Esophagus (tissue), 2 donors: ENCODE data around the gene LEKR1. TPM values are rescaled to one million over a fixed set of nuclear protein-coding genes. Genes with fewer than 3 reads are reported as not detected.

Experiments
- H3K27ac ChIP-seq, 2 donors: one replicate each; pipeline ENCODE4 v1.5.1; 2013; ENCODE audit warnings: low read depth in 2 of 2, mild to moderate bottlenecking in 2 of 2, inconsistent platforms in 1 of 2, low read length in 1 of 2, moderate library complexity in 1 of 2
- H3K27me3 ChIP-seq, 2 donors: one replicate each; pipeline ENCODE4 v1.6.1; 2013; ENCODE audit warnings: low read length in 2 of 2, control low read depth in 1 of 2, mild to moderate bottlenecking in 1 of 2; ENCODE audit not compliant: insufficient read depth in 2 of 2, control insufficient read depth in 1 of 2
- H3K36me3 ChIP-seq, 2 donors: one replicate each; pipeline ENCODE4 v1.6.1; 2013; ENCODE audit warnings: low read length in 1 of 2; ENCODE audit not compliant: control insufficient read depth in 2 of 2, insufficient read depth in 2 of 2
- H3K4me1 ChIP-seq, 2 donors: one replicate each; pipeline ENCODE4 v1.6.1; 2013; ENCODE audit warnings: low read length in 1 of 2; ENCODE audit not compliant: control insufficient read depth in 2 of 2, insufficient read depth in 2 of 2
- H3K4me3 ChIP-seq, 2 donors: one replicate each; pipeline ENCODE4 v1.5.1; 2013; ENCODE audit warnings: low read length in 2 of 2, mild to moderate bottlenecking in 2 of 2, low read depth in 1 of 2, moderate library complexity in 1 of 2
- H3K9me3 ChIP-seq, 2 donors: one replicate each; pipeline ENCODE4 v1.6.1; 2013; ENCODE audit warnings: mild to moderate bottlenecking in 2 of 2, low read depth in 1 of 2, low read length in 1 of 2, moderate library complexity in 1 of 2; ENCODE audit not compliant: control insufficient read depth in 2 of 2, insufficient read depth in 1 of 2
- WGBS, 2 donors: extraction: QIAGEN DNeasy Blood & Tissue Kit; methylation state at CpG; one replicate each; pipeline ENCODE4 v1.1.7; 2013; 5-methylcytosine and 5-hydroxymethylcytosine counted together
- polyA plus RNA-seq, 2 donors: library from polyadenylated mRNA; stranded (reverse); fragments of 200-250 nt; gene quantifications; one replicate each; pipeline ENCODE4 v1.2.3, GENCODE V29; 2013
- donor health status: healthy with polysubstance abuse.
- donor health status: Bipolar disorder and iron deficiency.

The LEKR1 gene
- polyA plus RNA-seq, 2 donors: 0.21 to 0.33 TPM

GRCh38 chr3:157056035-157056434 lies 229.9 kb downstream of the LEKR1 start:
- Histone ChIP-seq H3K4me1 (no peaks in the 10 kb centered on the region), H3K27me3 (no peaks in the 10 kb centered on the region), H3K27ac (no peak overlapping the region), H3K4me3 (no peak overlapping the region), H3K36me3 (no peaks in the 10 kb centered on the region), H3K9me3 (no peaks in the 10 kb centered on the region)
- WGBS, 2 donors: 92 to 96% methylated on average over 1 of the region's 1 CpG

- H3K27me3 ChIP-seq: no peaks in the 10 kb centered on the region
- H3K4me1 ChIP-seq: no peaks in the 10 kb centered on the region
- no peak overlapping the region for H3K27ac ChIP-seq
- WGBS, 2 donors: 58 to 61% methylated on average over 2 of the region's 2 CpGs
- no peak overlapping the region for H3K4me3 ChIP-seq
- no peaks in the 10 kb centered on the region for H3K9me3 ChIP-seq
- no peaks in the 10 kb centered on the region for H3K36me3 ChIP-seq
Measured at GRCh38 chr3:157058392-157059071, 232.4 kb downstream of the LEKR1 start.

DNA sequence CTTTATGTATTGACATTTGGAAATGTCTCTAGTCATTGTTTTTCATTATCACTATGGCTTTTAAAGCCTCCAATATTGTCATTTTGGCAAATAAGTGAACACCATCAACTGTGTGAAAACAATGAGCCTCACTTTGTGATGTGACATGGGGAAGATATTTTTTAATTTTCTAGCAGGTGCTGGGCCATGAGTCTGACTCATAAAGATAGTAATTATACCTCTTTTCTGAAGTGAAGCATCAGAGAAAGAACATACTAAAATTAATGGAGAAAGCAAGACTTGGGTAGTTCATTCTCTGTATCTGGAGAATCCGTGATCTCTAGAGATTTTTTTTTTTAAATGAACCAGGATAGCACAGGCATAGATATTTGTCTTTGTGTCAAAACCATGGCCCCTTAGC lies 233.0 kb downstream of the LEKR1 start:
- no peak overlapping the region for H3K27ac ChIP-seq
- H3K27me3 ChIP-seq: no peaks in the 10 kb centered on the region
- no peaks in the 10 kb centered on the region for H3K9me3 ChIP-seq
- H3K4me3 ChIP-seq: no peak overlapping the region
- no peaks in the 10 kb centered on the region for H3K36me3 ChIP-seq
- 74 to 83% methylated on average over 1 of the region's 1 CpG for WGBS, 2 donors
- H3K4me1 ChIP-seq: no peaks in the 10 kb centered on the region

- Histone ChIP-seq H3K36me3 (no peaks in the 10 kb centered on the region), H3K4me1 (no peaks in the 10 kb centered on the region), H3K9me3 (no peaks in the 10 kb centered on the region), H3K27ac (no peak overlapping the region), H3K4me3 (no peak overlapping the region), H3K27me3 (no peaks in the 10 kb centered on the region)
Measured at GRCh38 chr3:157059661-157060060, 233.5 kb downstream of the LEKR1 start.

DNA sequence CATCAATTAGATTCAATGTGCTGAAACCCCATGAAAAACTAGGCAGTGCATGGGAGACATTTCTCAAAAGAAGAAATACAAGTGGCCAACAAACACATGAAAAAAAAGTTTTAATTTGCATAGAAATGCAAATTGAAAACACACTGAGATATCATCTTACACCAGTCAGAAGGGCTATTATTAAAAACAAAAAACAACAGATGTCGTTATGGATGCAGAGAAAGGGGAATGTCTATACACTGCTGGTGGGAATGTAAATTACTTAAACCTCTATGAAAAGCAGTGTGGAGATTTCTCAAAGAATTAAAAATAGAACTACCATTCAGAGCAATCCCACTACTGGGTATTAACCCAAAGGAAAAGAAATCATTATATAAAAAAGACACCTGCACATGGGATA lies 235.1 kb downstream of the LEKR1 start:
- no peak overlapping the region for H3K4me3 ChIP-seq
- no peak overlapping the region for H3K27ac ChIP-seq
- no peaks in the 10 kb centered on the region for H3K9me3 ChIP-seq
- 89% methylated on average over 1 of the region's 1 CpG for WGBS, 2 donors
- H3K4me1 ChIP-seq: no peaks in the 10 kb centered on the region
- no peaks in the 10 kb centered on the region for H3K36me3 ChIP-seq
- H3K27me3 ChIP-seq: no peaks in the 10 kb centered on the region

DNA sequence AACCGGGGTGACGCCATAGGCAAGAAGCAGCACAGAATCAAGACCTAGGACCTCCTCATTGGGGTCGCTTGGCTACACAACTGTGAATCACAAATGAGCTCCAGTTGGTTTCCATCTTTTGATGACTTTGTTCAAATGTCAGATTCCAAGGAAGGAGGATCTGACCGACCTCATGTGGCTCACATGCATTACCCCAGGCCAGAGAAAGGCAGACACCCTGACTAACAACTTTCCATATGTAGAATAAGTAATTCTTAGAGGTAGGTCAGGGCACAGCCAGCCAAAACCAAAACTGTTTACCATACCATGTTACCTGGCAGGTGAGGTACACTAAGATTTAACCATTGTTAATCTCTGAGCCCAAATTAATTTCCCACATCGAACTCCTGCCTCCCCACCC lies 237.3 kb downstream of the LEKR1 start:
- Histone ChIP-seq H3K4me3 (no peak overlapping the region), H3K27me3 (no peaks in the 10 kb centered on the region), H3K9me3 (no peaks in the 10 kb centered on the region), H3K4me1 (no peaks in the 10 kb centered on the region), H3K36me3 (no peaks in the 10 kb centered on the region), H3K27ac (no peak overlapping the region)
- 66 to 67% methylated on average over 5 of the region's 5 CpGs for WGBS, 2 donors

- no peaks in the 10 kb centered on the region for H3K4me1 ChIP-seq
- no peaks in the 10 kb centered on the region for H3K27me3 ChIP-seq
- H3K9me3 ChIP-seq: no peaks in the 10 kb centered on the region
- 29 to 53% methylated on average over 2 of the region's 2 CpGs for WGBS, 2 donors
- H3K4me3 ChIP-seq: no peak overlapping the region
- H3K36me3 ChIP-seq: no peaks in the 10 kb centered on the region
- H3K27ac ChIP-seq: no peak overlapping the region
Measured at GRCh38 chr3:157063926-157064325, 237.8 kb downstream of the LEKR1 start.

GRCh38 chr3:157064402-157064801 lies 238.2 kb downstream of the LEKR1 start:
- Histone ChIP-seq H3K27me3 (no peaks in the 10 kb centered on the region), H3K4me3 (no peak overlapping the region), H3K36me3 (no peaks in the 10 kb centered on the region), H3K4me1 (no peaks in the 10 kb centered on the region), H3K27ac (no peak overlapping the region), H3K9me3 (no peaks in the 10 kb centered on the region)
- 73 to 78% methylated on average over 7 of the region's 7 CpGs for WGBS, 2 donors

DNA sequence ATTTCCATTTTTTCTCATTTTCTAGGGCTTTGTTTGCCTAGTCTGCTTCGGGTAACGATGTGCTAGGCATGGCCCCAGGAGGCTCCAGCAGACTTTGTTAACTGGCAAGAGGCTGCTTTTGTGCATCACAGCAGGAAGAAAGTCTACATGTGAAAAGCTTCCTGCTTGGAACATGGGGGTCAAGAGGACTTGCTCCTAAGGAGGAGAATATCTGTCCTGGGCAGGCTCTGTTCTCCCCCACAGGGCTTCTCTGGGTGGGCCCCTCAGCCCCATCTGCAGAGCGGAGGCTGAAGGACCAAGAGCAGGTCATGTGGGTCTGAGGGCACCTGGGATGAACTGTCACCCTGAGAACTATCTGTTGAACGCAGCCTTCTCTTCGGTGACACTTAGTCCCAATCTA lies 239.0 kb downstream of the LEKR1 start:
- H3K27me3 ChIP-seq: no peaks in the 10 kb centered on the region
- no peaks in the 10 kb centered on the region for H3K9me3 ChIP-seq
- no peaks in the 10 kb centered on the region for H3K36me3 ChIP-seq
- H3K27ac ChIP-seq: no peak overlapping the region
- no peaks in the 10 kb centered on the region for H3K4me1 ChIP-seq
- WGBS, 2 donors: 85 to 88% methylated on average over 5 of the region's 5 CpGs
- no peak overlapping the region for H3K4me3 ChIP-seq

- 64 to 66% methylated on average over 11 of the region's 11 CpGs for WGBS, 2 donors
Measured at GRCh38 chr3:157066335-157067098, 240.4 kb downstream of the LEKR1 start.

More at GRCh38 chr3:157066335-157067098, 240.4 kb downstream of the LEKR1 start:
- Histone ChIP-seq H3K4me1 (no peaks in the 10 kb centered on the region), H3K9me3 (no peaks in the 10 kb centered on the region), H3K27me3 (no peaks in the 10 kb centered on the region), H3K36me3 (no peaks in the 10 kb centered on the region), H3K27ac (no peak overlapping the region), H3K4me3 (no peak overlapping the region)
